Measurements from ENCODE around the gene IL17REL. TPM values are rescaled to one million over a fixed set of nuclear protein-coding genes. Genes with fewer than 3 reads are reported as not detected.

The IL17REL gene
- total RNA-seq, 1 experiment from 2014 or later = not detected

- no TSS peak for BruUV-seq (replicated peaks)
- peaks cover 8% of the 10 kb centered on the region for H3K4me1 Mint-ChIP-seq (ENCODE audit: low read depth, unreplicated experiment)
- Histone ChIP-seq H3K9me3 (no peaks in the 10 kb centered on the region), H3K27me3 (replicated peaks; ENCODE audit: control insufficient read depth, insufficient read depth, low read length) (no peaks in the 10 kb centered on the region), H3K4me3 (ENCODE audit: low read depth, low read length) (no peak overlapping the region), H3K36me3 (ENCODE audit: control insufficient read depth, insufficient read depth, low read length) (no peaks in the 10 kb centered on the region), H3K4me1 (peaks cover 87% of the 10 kb centered on the region)
- H3K27me3 Mint-ChIP-seq (ENCODE audit: insufficient read depth, unreplicated experiment) = no peaks in the 10 kb centered on the region
- peaks cover 8% of the 10 kb centered on the region for H3K36me3 Mint-ChIP-seq (ENCODE audit: insufficient read depth, unreplicated experiment)
- ChIA-PET POLR2A (interaction anchor here (1.1 to 3.7 kb wide), 4 partner anchors 11 to 20 kb away, joined by 3 to 25 read pairs (median 12); partner anchors contain the start of gene PIM3), CTCF (interaction anchor here (1.5 to 2.1 kb wide), 2 partner anchors 20 to 80 kb away, joined by 14 to 19 read pairs; no protein-coding TSS in a partner anchor)
- DNase-seq = no peak
- no peak for TF ChIP-seq CTCF (IDR thresholded peaks at IDR 0.05; ENCODE audit: insufficient read depth in 1 of 2, low read depth in 1 of 2, low read length in 1 of 2, severe bottlenecking in 1 of 2, unreplicated experiment in 1 of 2)
- H3K4me3 Mint-ChIP-seq (ENCODE audit: unreplicated experiment) = peak overlapping the region; percentile 75
- intact Hi-C loops (cut with micrococcal nuclease; ENCODE audit: unreplicated experiment) = no loop called here
- no peaks in the 10 kb centered on the region for H3K9me3 Mint-ChIP-seq (ENCODE audit: unreplicated experiment)
- H3K27ac Mint-ChIP-seq (ENCODE audit: unreplicated experiment) = peak overlapping the region; percentile 99
Measured at GRCh38 chr22:49950396-49950994, 62.1 kb downstream of the IL17REL start.

- Histone ChIP-seq H3K4me1 (peaks cover 87% of the 10 kb centered on the region), H3K9me3 (no peaks in the 10 kb centered on the region), H3K4me3 (ENCODE audit: low read depth, low read length) (no peak overlapping the region), H3K36me3 (ENCODE audit: control insufficient read depth, insufficient read depth, low read length) (no peaks in the 10 kb centered on the region), H3K27me3 (replicated peaks; ENCODE audit: control insufficient read depth, insufficient read depth, low read length) (no peaks in the 10 kb centered on the region)
- Mint-ChIP-seq H3K9me3 (ENCODE audit: unreplicated experiment) (no peaks in the 10 kb centered on the region), H3K36me3 (ENCODE audit: insufficient read depth, unreplicated experiment) (peaks cover 8% of the 10 kb centered on the region), H3K4me3 (ENCODE audit: unreplicated experiment) (no peak overlapping the region), H3K27me3 (ENCODE audit: insufficient read depth, unreplicated experiment) (no peaks in the 10 kb centered on the region), H3K4me1 (ENCODE audit: low read depth, unreplicated experiment) (peaks cover 8% of the 10 kb centered on the region), H3K27ac (ENCODE audit: unreplicated experiment) (peak overlapping the region; percentile 23)
- no TSS peak for BruUV-seq (replicated peaks)
- TF ChIP-seq CTCF (IDR thresholded peaks at IDR 0.05; ENCODE audit: insufficient read depth in 1 of 2, low read depth in 1 of 2, low read length in 1 of 2, severe bottlenecking in 1 of 2, unreplicated experiment in 1 of 2) = no peak
- intact Hi-C loops (cut with micrococcal nuclease; ENCODE audit: unreplicated experiment) = no loop called here
- DNase-seq = no peak
- ChIA-PET CTCF (no interaction called here), POLR2A (interaction anchor here (3.7 kb wide), 1 partner anchor 11 kb away, joined by 25 read pairs; the partner anchor contains the start of gene PIM3)
Measured at GRCh38 chr22:49949914-49950292, 62.7 kb downstream of the IL17REL start.

DNA sequence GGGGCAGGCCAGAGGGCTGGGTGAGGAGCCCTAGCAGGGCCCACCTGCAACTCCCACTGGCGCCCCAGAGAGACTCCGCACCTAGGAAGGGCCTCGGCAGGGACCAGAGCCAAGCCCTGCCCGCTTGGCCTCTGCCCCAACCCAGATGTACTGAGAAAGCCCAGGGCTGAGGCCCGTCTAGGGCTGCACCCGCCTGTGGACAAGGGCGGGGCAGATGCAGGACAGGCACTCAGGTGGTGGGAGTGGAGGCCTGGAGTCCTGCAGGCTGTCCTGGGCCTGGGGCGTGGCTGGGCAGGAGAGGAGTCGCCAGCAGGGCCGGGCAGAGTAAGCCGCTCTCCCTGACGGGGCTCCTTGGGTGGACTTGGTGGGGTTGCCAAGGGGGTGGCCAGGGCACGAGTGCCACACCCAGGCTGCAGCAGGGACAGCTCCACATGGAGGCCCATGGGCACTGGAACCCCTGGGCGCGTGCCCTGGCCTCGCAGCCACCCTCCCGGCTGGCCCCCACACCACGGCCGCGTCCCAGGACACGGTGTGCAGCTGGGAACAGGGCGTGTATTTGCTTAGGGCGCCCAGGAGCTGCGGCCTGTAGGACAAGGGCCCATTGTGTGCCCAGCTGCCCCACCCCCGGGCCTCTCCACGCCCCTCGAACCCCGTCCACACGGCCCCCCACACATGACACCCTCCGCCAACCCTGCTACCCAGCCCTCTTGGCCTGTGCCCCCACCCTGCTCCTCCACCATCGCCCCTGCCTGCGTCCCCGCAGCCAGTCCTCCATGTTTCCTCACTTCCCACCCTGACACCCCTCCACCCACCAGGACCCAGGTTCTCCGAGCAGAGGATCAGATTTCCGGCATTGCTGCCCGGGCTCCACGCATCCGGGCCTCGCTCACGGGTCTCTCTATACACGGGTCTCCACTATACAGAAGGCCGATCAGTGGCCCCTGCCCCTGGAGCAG is 63.3 kb downstream of the IL17REL start:
- no peak for TF ChIP-seq CTCF (IDR thresholded peaks at IDR 0.05; ENCODE audit: insufficient read depth in 1 of 2, low read depth in 1 of 2, low read length in 1 of 2, severe bottlenecking in 1 of 2, unreplicated experiment in 1 of 2)
- no peak overlapping the region for H3K4me3 ChIP-seq (ENCODE audit: low read depth, low read length)
- H3K27me3 Mint-ChIP-seq (ENCODE audit: insufficient read depth, unreplicated experiment) = no peaks in the 10 kb centered on the region
- BruUV-seq (replicated peaks) = no TSS peak
- ChIA-PET POLR2A (no interaction called here), CTCF (no interaction called here)
- H3K9me3 Mint-ChIP-seq (ENCODE audit: unreplicated experiment) = no peaks in the 10 kb centered on the region
- H3K27me3 ChIP-seq (replicated peaks; ENCODE audit: control insufficient read depth, insufficient read depth, low read length) = no peaks in the 10 kb centered on the region
- peaks cover 8% of the 10 kb centered on the region for H3K4me1 Mint-ChIP-seq (ENCODE audit: low read depth, unreplicated experiment)
- peak overlapping the region; percentile 77 for H3K27ac Mint-ChIP-seq (ENCODE audit: unreplicated experiment)
- no peak overlapping the region for H3K4me3 Mint-ChIP-seq (ENCODE audit: unreplicated experiment)
- H3K36me3 Mint-ChIP-seq (ENCODE audit: insufficient read depth, unreplicated experiment) = peaks cover 8% of the 10 kb centered on the region
- intact Hi-C loops (cut with micrococcal nuclease; ENCODE audit: unreplicated experiment) = no loop called here
- H3K9me3 ChIP-seq = no peaks in the 10 kb centered on the region
- no peaks in the 10 kb centered on the region for H3K36me3 ChIP-seq (ENCODE audit: control insufficient read depth, insufficient read depth, low read length)
- peaks cover 81% of the 10 kb centered on the region for H3K4me1 ChIP-seq
- DNase-seq = peak; percentile 39 to 70

Measured in Caco-2 (cell line).